ENCODE data around the gene KLHL30. TPM values are rescaled to one million over a fixed set of nuclear protein-coding genes. Genes with fewer than 3 reads are reported as not detected.

The KLHL30 gene
- total and polyA plus RNA-seq, 2 experiments from 2014 or later = 0.07 TPM; not detected in 1

- peaks cover 33% of the 10 kb centered on the region for H3K27me3 Mint-ChIP-seq (ENCODE audit: insufficient read depth, low read depth, poor library complexity)
These were observed 45.0 kb upstream of the KLHL30 start for GRCh38 chr2:238093181-238094140.

More at GRCh38 chr2:238093181-238094140, 45.0 kb upstream of the KLHL30 start:
- no peaks in the 10 kb centered on the region; the same call in 2 of the 3 replicates for H3K9me3 Mint-ChIP-seq
- ATAC-seq (no peak), DNase-seq (ENCODE audit: low spot score) (no peak)
- H3K36me3 Mint-ChIP-seq (ENCODE audit: low read depth) = peaks cover 53% of the 10 kb centered on the region
- Histone ChIP-seq H3F3A (replicated peaks; ENCODE audit: low read depth) (peaks cover 8% of the 10 kb centered on the region; the same call in 1 of the 2 replicates), H2AFZ (no peak overlapping the region), H4K20me1 (replicated peaks; ENCODE audit: insufficient read depth) (no peaks in the 10 kb centered on the region; the same call in 1 of the 2 replicates), H3K9me2 (ENCODE audit: insufficient read depth) (no peaks in the 10 kb centered on the region), H3K27me3 (ENCODE audit: insufficient read depth) (no peaks in the 10 kb centered on the region), H3K36me3 (ENCODE audit: insufficient read depth) (no peaks in the 10 kb centered on the region; the same call in 1 of the 2 replicates), H3K4me3 (no peak overlapping the region), H3K4me2 (no peak overlapping the region), H3K4me1 (ENCODE audit: insufficient read depth) (peaks cover 22% of the 10 kb centered on the region), H3K79me2 (replicated peaks; ENCODE audit: insufficient read depth) (no peaks in the 10 kb centered on the region), H3K27ac (ENCODE audit: low read depth) (no peak overlapping the region)
- H3K4me1 Mint-ChIP-seq = peaks cover 41% of the 10 kb centered on the region
- H3K4me3 Mint-ChIP-seq = no peak overlapping the region
- TF ChIP-seq CTCF (conservative IDR thresholded peaks at IDR 0.05; ENCODE audit: low read depth in 2 of 2) = peak in 1 of 2 experiments; percentile 29; a peak in 2 of 4 replicates
- no peak for TF ChIP-seq CREB1 (CRISPR knock-in tag; IDR thresholded peaks at IDR 0.05; ENCODE audit: low read depth)
- TF ChIP-seq JUNB (IDR thresholded peaks at IDR 0.05; ENCODE audit: unreplicated experiment) = no peak
- TF ChIP-seq REST (IDR thresholded peaks at IDR 0.05; ENCODE audit: unreplicated experiment) = no peak
- peak; percentile 61 for TF ChIP-seq POLR2AphosphoS5 (IDR thresholded peaks at IDR 0.05; ENCODE audit: low read depth)
- no peak for TF ChIP-seq ZNF114 (CRISPR knock-in tag; IDR thresholded peaks at IDR 0.05)
- no peak for TF ChIP-seq EZH2 (IDR thresholded peaks at IDR 0.05; ENCODE audit: low read depth, unreplicated experiment)
- TF ChIP-seq ZNF462 (CRISPR knock-in tag; IDR thresholded peaks at IDR 0.05) = no peak
- TF ChIP-seq ZNF331 (CRISPR knock-in tag; IDR thresholded peaks at IDR 0.05; ENCODE audit: low read depth) = no peak
- TF ChIP-seq STAT1 (IDR thresholded peaks at IDR 0.05; ENCODE audit: unreplicated experiment) = no peak
- no peak for TF ChIP-seq EZH2phosphoT487 (IDR thresholded peaks at IDR 0.05; ENCODE audit: unreplicated experiment)
- no peak for TF ChIP-seq ETS1 (IDR thresholded peaks at IDR 0.05)
- no peak for TF ChIP-seq NANOG (IDR thresholded peaks at IDR 0.05; ENCODE audit: borderline replicate concordance)
- H3K27ac Mint-ChIP-seq = peak overlapping the region; percentile 75; the same call in 1 of the 2 replicates
